Hepatocyte (in vitro differentiated cells): ENCODE data around the gene TAS1R2.

Source experiments
- CTCF ChIP-seq: fragments of 200-600 bp; sonication (generic); IDR thresholded peaks from 2 replicates; pipeline ENCODE4 v1.5.1; 2016; ENCODE audit warnings: antibody characterized with exemption, mild to moderate bottlenecking; ENCODE audit not compliant: poor library complexity
- EZH2phosphoT487 ChIP-seq: fragments of 200-600 bp; sonication (generic); IDR thresholded peaks from one replicate; pipeline ENCODE4 v1.6.1; 2018; ENCODE audit warnings: antibody characterized with exemption, mild to moderate bottlenecking, low read depth, moderate library complexity; ENCODE audit not compliant: unreplicated experiment, severe bottlenecking

- TF ChIP-seq CTCF (no peak), EZH2phosphoT487 (no peak)
Observed at GRCh38 chr1:18885311-18886002, 26.0 kb upstream of the TAS1R2 start.
